Neural crest cell (in vitro differentiated cells): ENCODE measurements around the gene ZNF776. TPM values are rescaled to one million over a fixed set of nuclear protein-coding genes. Genes with fewer than 3 reads are reported as not detected.
A peak's percentile ranks its signal among the peaks of the same experiment; 100 is the strongest.

ENCODE experiments used
- DNase-seq: peaks from one replicate; pipeline ENCODE4 v3.0.0; 2021; ENCODE audit warnings: low read depth, mixed read lengths, low spot score
- H3K27ac Mint-ChIP-seq: one replicate; pipeline ENCODE4 v1.8.0; 2021; ENCODE audit warnings: mild to moderate bottlenecking, mixed read lengths; ENCODE audit not compliant: unreplicated experiment
- H3K27me3 Mint-ChIP-seq: 2 replicates; pipeline ENCODE4 v1.8.0; 2021; ENCODE audit warnings: low read depth, mild to moderate bottlenecking, mixed read lengths
- H3K36me3 Mint-ChIP-seq: 2 replicates; pipeline ENCODE4 v1.8.0; 2021; ENCODE audit warnings: low read depth, mild to moderate bottlenecking, mixed read lengths
- H3K4me1 Mint-ChIP-seq: 2 replicates; pipeline ENCODE4 v1.8.0; 2021; ENCODE audit warnings: mixed read lengths
- H3K4me3 Mint-ChIP-seq: one replicate; pipeline ENCODE4 v1.8.0; 2021; ENCODE audit warnings: mild to moderate bottlenecking, mixed read lengths
- H3K9me3 Mint-ChIP-seq: 2 replicates; pipeline ENCODE4 v1.8.0; 2021; ENCODE audit warnings: mixed read lengths
- CTCF ChIP-seq: fragments of 200-600 bp; sonication (generic); conservative IDR thresholded peaks from 2 replicates; pipeline ENCODE4 v1.5.0; 2021; ENCODE audit warnings: antibody characterized with exemption, mild to moderate bottlenecking
- total RNA-seq: library from RNA; stranded (reverse); gene quantifications from 2 replicates; pipeline ENCODE4 v1.2.1, GENCODE V29; 2021

The ZNF776 gene
- total RNA-seq, 1 donor from 2014 or later, result 25.9 TPM

- Mint-ChIP-seq H3K27me3 (no peaks in the 10 kb centered on the region), H3K9me3 (peaks cover 10% of the 10 kb centered on the region), H3K4me1 (peaks cover 26% of the 10 kb centered on the region), H3K4me3 (peak within 1 kb of the TSS; percentile 98), H3K36me3 (peaks cover 39% of the 10 kb centered on the region), H3K27ac (peak within 1 kb of the TSS; percentile 94)
- TF ChIP-seq CTCF, result no peak
- peak; percentile 77 for DNase-seq
These were observed 22.9 kb downstream of the ZNF776 start, which contains the start of gene ZNF586 for GRCh38 chr19:57769345-57770131. ZNF586 (plus strand) TSS chr19:57769676; CDS start chr19:57769843, 167 bp downstream.

GRCh38 chr19:57771417-57771816 lies 24.8 kb downstream of the ZNF776 start:
- H3K27me3 Mint-ChIP-seq, result no peaks in the 10 kb centered on the region
- DNase-seq, result no peak
- H3K4me1 Mint-ChIP-seq, result peaks cover 26% of the 10 kb centered on the region
- H3K36me3 Mint-ChIP-seq, result peaks cover 42% of the 10 kb centered on the region
- no peak overlapping the region for H3K27ac Mint-ChIP-seq
- H3K4me3 Mint-ChIP-seq, result peak overlapping the region; percentile 54
- no peak for TF ChIP-seq CTCF
- H3K9me3 Mint-ChIP-seq, result peaks cover 12% of the 10 kb centered on the region

- Mint-ChIP-seq H3K36me3 (peaks cover 49% of the 10 kb centered on the region), H3K4me3 (peak overlapping the region; percentile 65), H3K27me3 (no peaks in the 10 kb centered on the region)
These were observed 26.9 kb downstream of the ZNF776 start for GRCh38 chr19:57773488-57773887.

GRCh38 chr19:57776764-57777296 lies 30.2 kb downstream of the ZNF776 start:
- DNase-seq, result no peak
- no peak for TF ChIP-seq CTCF
- Mint-ChIP-seq H3K4me1 (peaks cover 8% of the 10 kb centered on the region), H3K36me3 (peaks cover 70% of the 10 kb centered on the region), H3K27ac (no peak overlapping the region), H3K27me3 (no peaks in the 10 kb centered on the region), H3K9me3 (peaks cover 23% of the 10 kb centered on the region), H3K4me3 (no peak overlapping the region)

More at GRCh38 chr19:57773488-57773887, 26.9 kb downstream of the ZNF776 start:
- Mint-ChIP-seq H3K4me1 (peaks cover 26% of the 10 kb centered on the region), H3K9me3 (peaks cover 14% of the 10 kb centered on the region), H3K27ac (no peak overlapping the region)
- DNase-seq, result no peak
- TF ChIP-seq CTCF, result no peak

GRCh38 chr19:57778336-57778735 lies 31.7 kb downstream of the ZNF776 start:
- no peak for DNase-seq
- TF ChIP-seq CTCF, result no peak
- H3K4me3 Mint-ChIP-seq, result no peak overlapping the region
- H3K4me1 Mint-ChIP-seq, result peaks cover 4% of the 10 kb centered on the region
- peaks cover 62% of the 10 kb centered on the region for H3K36me3 Mint-ChIP-seq
- peaks cover 20% of the 10 kb centered on the region for H3K9me3 Mint-ChIP-seq
- H3K27me3 Mint-ChIP-seq, result no peaks in the 10 kb centered on the region
- no peak overlapping the region for H3K27ac Mint-ChIP-seq
